HUES6 (cell line): ENCODE data around the gene TIFAB.

Source experiments
- H3K27ac ChIP-seq: 2 replicates; pipeline ENCODE4 v1.7.0; 2013; ENCODE audit warnings: low read depth, mild to moderate bottlenecking, low read length, inconsistent platforms
- H3K27me3 ChIP-seq: 2 replicates; pipeline ENCODE4 v1.6.1; 2013; ENCODE audit warnings: low read length; ENCODE audit not compliant: control insufficient read depth, insufficient read depth
- H3K36me3 ChIP-seq: 2 replicates; pipeline ENCODE4 v1.6.1; 2013; ENCODE audit warnings: low read length; ENCODE audit not compliant: control insufficient read depth, insufficient read depth
- H3K4me1 ChIP-seq: 2 replicates; pipeline ENCODE4 v1.6.1; 2013; ENCODE audit warnings: low read length; ENCODE audit not compliant: control insufficient read depth, insufficient read depth
- H3K4me3 ChIP-seq: 2 replicates; pipeline ENCODE4 v1.5.1; 2013; ENCODE audit warnings: low read depth, low read length
- H3K9ac ChIP-seq: one replicate; pipeline ENCODE4 v1.6.1; 2013; ENCODE audit warnings: mild to moderate bottlenecking, low read length
- H3K9me3 ChIP-seq: 2 replicates; pipeline ENCODE4 v1.6.1; 2013; ENCODE audit warnings: low read depth, low read length; ENCODE audit not compliant: control insufficient read depth, insufficient read depth

The TIFAB gene

GRCh38 chr5:135489466-135490244 lies 37.5 kb upstream of the TIFAB start:
- Histone ChIP-seq H3K27ac (no peak overlapping the region), H3K27me3 (peaks cover 100% of the 10 kb centered on the region), H3K4me1 (peaks cover 44% of the 10 kb centered on the region)

DNA sequence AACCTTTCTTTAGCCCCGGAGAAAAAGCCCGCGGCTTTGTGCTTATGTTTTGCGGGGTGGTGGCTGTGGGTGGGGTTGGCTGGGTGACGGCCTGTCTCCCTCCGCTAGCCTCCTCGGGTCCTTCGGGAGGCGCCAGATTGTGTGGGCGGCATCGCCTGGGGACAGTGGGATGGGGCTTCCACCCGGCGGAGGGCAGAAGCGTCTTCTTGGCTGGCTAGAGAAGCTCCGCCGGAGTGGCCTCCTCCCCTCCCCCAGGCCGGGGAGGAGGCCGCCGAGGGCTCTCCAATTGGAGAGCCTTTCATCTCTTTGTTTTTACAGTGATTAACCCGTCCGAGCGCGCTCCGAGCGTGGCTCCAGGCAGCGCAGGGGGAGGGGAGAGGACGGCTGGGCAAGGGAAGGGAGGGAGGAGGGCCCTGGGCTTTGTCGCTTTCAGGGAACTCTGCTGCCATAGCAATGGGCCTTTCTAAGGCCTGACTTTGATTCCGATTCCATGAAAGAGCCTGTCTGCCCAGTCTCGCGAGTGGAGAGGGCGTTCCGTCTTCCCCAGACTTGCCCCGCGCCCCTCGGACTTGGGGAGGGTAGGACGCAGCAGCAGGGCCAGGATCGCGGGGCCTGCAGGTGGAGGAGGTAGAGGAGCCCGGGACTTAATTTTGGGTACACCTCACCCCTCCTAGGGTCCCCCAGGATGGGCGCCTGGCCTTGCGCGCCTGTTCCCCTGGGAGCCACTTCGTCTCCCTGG lies 36.7 kb upstream of the TIFAB start:
- peaks cover 100% of the 10 kb centered on the region for H3K27me3 ChIP-seq
- peak overlapping the region; percentile 61 for H3K4me3 ChIP-seq
- H3K36me3 ChIP-seq, result no peaks in the 10 kb centered on the region
- H3K9ac ChIP-seq, result peak overlapping the region; percentile 50
- no peaks in the 10 kb centered on the region for H3K9me3 ChIP-seq
- no peak overlapping the region for H3K27ac ChIP-seq
- peaks cover 49% of the 10 kb centered on the region for H3K4me1 ChIP-seq

More at GRCh38 chr5:135489466-135490244, 37.5 kb upstream of the TIFAB start:
- peak overlapping the region; percentile 50 for H3K9ac ChIP-seq
- H3K36me3 ChIP-seq, result no peaks in the 10 kb centered on the region
- no peaks in the 10 kb centered on the region for H3K9me3 ChIP-seq
- peak overlapping the region; percentile 61 for H3K4me3 ChIP-seq

GRCh38 chr5:135487839-135488514 lies 35.8 kb upstream of the TIFAB start:
- no peak overlapping the region for H3K27ac ChIP-seq
- peaks cover 100% of the 10 kb centered on the region for H3K27me3 ChIP-seq
- peak overlapping the region; percentile 61; the same call in 1 of the 2 replicates for H3K4me3 ChIP-seq
- peaks cover 45% of the 10 kb centered on the region for H3K4me1 ChIP-seq
- H3K9me3 ChIP-seq, result no peaks in the 10 kb centered on the region
- no peaks in the 10 kb centered on the region for H3K36me3 ChIP-seq
- no peak overlapping the region for H3K9ac ChIP-seq

GRCh38 chr5:135487037-135487395 lies 34.9 kb upstream of the TIFAB start:
- no peak overlapping the region for H3K27ac ChIP-seq
- no peak overlapping the region for H3K9ac ChIP-seq
- H3K36me3 ChIP-seq, result no peaks in the 10 kb centered on the region
- peaks cover 100% of the 10 kb centered on the region for H3K27me3 ChIP-seq
- peaks cover 42% of the 10 kb centered on the region for H3K4me1 ChIP-seq
- H3K4me3 ChIP-seq, result no peak overlapping the region
- H3K9me3 ChIP-seq, result no peaks in the 10 kb centered on the region

DNA sequence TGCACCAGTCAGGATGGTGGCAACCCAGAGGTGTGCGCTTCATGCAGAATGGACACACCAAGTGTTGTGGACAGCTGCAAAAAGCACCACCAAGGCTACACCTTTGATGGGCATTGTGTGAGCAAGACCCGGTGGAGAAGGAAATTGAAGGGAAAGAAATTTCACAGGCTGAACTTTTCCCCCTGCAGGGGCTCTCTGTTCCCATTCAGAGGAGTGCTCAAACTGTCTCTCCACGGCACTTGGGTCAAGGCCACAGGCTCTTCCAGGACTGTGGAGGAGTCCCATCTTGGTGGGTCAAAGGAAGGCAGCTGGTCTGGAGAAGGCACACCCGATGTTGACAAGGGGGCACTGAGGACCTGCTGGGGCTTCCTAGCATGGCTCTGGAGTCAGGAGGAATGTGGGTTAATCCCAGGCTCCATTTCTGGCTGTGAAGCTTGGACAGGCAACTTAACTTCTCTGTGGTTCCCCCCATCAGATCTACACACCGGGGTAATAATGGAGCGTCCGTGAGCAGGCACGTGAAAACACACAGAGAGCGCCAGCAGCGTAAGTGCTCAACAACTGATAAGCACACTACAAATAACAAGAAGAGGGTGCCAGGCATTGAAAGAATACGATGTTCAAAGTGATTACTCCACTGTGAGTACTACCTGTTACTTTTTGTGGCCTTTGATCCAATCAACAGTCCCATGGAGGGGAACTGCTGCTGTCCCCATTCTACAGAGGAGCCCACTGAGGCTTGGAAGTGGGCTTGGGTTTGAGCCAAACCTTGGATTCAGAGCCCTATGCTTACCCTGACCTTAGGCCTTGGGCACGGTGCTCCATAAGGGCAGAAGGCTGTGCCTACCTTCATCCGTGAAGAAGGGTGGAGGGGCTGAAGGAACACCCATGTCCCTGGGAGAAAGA lies 34.2 kb upstream of the TIFAB start:
- H3K9ac ChIP-seq, result no peak overlapping the region
- no peak overlapping the region for H3K27ac ChIP-seq
- no peak overlapping the region for H3K4me3 ChIP-seq
- peaks cover 100% of the 10 kb centered on the region for H3K27me3 ChIP-seq
- peaks cover 40% of the 10 kb centered on the region for H3K4me1 ChIP-seq
- H3K36me3 ChIP-seq, result no peaks in the 10 kb centered on the region
- no peaks in the 10 kb centered on the region for H3K9me3 ChIP-seq

GRCh38 chr5:135484674-135485086 lies 32.5 kb upstream of the TIFAB start:
- Histone ChIP-seq H3K27ac (no peak overlapping the region), H3K4me3 (no peak overlapping the region), H3K9me3 (no peaks in the 10 kb centered on the region), H3K27me3 (peaks cover 97% of the 10 kb centered on the region), H3K4me1 (peaks cover 24% of the 10 kb centered on the region), H3K9ac (no peak overlapping the region), H3K36me3 (no peaks in the 10 kb centered on the region)

GRCh38 chr5:135483254-135483653 lies 31.1 kb upstream of the TIFAB start:
- Histone ChIP-seq H3K36me3 (no peaks in the 10 kb centered on the region), H3K27ac (no peak overlapping the region), H3K27me3 (peaks cover 97% of the 10 kb centered on the region), H3K4me1 (peaks cover 28% of the 10 kb centered on the region), H3K4me3 (no peak overlapping the region), H3K9me3 (no peaks in the 10 kb centered on the region), H3K9ac (no peak overlapping the region)

- peaks cover 32% of the 10 kb centered on the region for H3K4me1 ChIP-seq
- no peaks in the 10 kb centered on the region for H3K36me3 ChIP-seq
- no peak overlapping the region for H3K4me3 ChIP-seq
- no peak overlapping the region for H3K27ac ChIP-seq
- no peaks in the 10 kb centered on the region for H3K9me3 ChIP-seq
- peaks cover 97% of the 10 kb centered on the region for H3K27me3 ChIP-seq
- H3K9ac ChIP-seq, result no peak overlapping the region
These were observed 30.3 kb upstream of the TIFAB start for GRCh38 chr5:135482381-135482933.

DNA sequence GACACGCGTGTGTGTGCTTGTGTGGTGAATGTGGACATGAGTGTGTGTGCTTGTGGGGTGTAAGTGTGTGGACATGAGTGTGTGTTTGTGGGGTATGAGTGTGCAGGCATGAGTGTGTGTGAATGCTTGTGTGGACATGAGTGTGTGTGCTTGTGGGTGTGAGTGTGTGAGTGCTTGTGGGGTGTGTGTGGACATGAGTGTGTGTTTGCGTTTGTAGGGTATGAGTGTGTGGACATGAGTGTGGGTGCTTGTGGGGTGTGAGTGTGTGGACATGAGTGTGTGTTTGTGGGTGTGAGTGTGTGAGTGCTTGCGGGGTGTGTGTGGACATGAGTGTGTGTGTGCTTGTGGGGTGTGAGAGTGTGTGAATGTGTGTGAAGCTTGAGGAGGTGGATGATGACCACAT lies 29.8 kb upstream of the TIFAB start:
- no peak overlapping the region for H3K27ac ChIP-seq
- peaks cover 96% of the 10 kb centered on the region for H3K27me3 ChIP-seq
- no peak overlapping the region for H3K9ac ChIP-seq
- peaks cover 34% of the 10 kb centered on the region for H3K4me1 ChIP-seq
- H3K9me3 ChIP-seq, result no peaks in the 10 kb centered on the region
- H3K4me3 ChIP-seq, result no peak overlapping the region
- H3K36me3 ChIP-seq, result no peaks in the 10 kb centered on the region

DNA sequence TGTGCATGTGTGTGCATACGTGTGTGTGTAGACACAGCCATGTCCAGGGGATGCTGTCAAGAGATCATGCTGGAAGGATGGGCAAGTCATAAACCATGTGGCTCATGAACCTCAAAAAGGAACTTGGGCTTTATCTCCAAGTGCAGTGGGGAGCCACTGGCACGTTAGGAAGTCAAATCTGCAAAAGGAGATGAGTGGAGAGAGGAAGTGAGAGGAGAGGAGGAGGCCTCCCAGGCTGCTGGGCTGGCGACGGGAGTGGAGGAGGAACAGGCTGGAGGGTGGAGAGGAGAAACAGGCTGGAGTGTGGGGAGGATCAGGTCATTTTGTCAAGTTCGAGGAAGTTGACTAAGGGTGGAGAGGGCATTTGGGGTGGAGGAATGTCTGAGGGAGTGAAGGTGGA lies 29.2 kb upstream of the TIFAB start:
- Histone ChIP-seq H3K27ac (no peak overlapping the region), H3K27me3 (peaks cover 96% of the 10 kb centered on the region), H3K9ac (no peak overlapping the region), H3K36me3 (no peaks in the 10 kb centered on the region), H3K4me3 (no peak overlapping the region), H3K4me1 (peaks cover 38% of the 10 kb centered on the region), H3K9me3 (no peaks in the 10 kb centered on the region)
